ENCODE measurements around the gene ZCCHC7.
"Not testable (repeated sequence)": the region's sequence is repeated elsewhere in the genome, so short reads cannot be mapped to it uniquely, and the experiment has no call there.

Gene ZCCHC7

DNA sequence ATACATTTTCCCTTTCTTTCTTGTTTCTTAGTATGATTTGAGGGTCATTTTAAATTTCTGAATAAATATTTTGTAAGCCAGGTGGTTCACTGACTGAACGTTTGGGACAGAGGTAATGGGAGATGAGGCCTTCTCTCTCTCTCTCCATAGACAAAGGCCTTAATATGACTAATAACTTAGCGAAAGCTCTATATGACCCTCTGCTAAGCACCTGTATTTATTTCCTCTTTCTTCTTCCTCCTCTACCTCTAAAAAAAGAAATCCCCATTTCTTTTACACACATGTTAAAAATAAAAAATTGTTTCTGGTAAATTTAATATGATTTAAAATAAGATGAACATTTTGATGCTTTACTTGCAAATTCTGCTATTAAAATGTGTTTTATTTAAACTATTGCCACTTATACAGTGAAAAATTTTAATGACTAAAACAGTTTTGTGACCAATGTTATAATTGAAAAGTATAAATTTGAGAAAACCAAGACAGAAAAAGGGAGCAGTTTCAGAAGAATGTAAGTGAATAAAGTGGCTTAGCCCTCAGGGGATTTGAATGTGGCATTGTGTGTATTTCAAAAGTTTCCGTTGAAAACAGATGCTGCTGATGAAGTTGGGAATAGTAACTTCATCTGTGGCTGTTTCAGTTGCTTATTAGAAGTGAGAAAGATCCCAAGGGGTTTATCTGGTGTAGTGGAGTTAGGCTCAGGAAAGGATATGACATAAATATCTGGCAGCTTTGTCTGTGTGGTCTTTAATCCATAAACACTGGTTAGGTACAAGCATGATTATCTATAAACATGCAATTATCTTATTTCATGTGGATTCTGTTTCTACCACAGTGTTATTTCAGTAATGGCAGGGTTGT, 173.5 kb downstream of the ZCCHC7 start:
- no peak for DNase-seq

DNA sequence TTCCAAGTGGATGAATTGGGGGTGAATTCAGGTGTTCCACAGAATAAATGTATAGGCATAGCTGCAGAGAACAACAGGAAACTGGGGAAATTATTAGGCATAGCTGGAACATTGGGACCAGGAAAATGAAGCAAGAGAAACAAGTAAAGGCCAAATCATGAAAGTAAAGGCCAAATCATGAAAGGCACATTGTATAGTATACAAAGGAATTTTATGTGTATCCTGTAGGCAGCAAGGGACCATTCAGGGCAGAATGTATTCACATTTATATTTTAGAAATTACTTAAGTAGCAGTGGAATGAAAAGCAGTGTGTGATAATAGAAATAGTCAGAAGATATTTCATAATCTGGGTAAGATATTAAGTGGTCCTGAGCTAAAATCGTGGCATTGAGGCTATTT, 174.8 kb downstream of the ZCCHC7 start:
- no peak for DNase-seq

DNA sequence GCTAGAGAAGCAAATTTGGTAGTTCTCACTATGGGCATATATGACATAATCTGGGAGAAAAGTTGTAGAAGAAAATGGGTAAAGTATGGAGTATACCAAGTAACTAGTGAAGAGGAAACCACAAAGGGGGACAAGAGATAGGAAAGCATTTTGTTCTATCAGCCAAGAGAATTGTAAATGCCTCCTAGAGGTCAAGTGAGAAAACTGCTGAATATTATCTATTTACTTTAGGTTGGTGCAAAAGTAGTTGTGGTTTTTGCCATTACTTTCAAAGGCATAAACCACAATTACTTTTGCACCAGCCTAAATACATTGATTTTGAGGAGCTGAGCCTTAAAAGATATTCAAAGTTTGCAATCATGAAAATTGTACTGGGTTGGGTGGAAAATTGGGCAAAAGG, 175.4 kb downstream of the ZCCHC7 start:
- no peak for DNase-seq

DNA sequence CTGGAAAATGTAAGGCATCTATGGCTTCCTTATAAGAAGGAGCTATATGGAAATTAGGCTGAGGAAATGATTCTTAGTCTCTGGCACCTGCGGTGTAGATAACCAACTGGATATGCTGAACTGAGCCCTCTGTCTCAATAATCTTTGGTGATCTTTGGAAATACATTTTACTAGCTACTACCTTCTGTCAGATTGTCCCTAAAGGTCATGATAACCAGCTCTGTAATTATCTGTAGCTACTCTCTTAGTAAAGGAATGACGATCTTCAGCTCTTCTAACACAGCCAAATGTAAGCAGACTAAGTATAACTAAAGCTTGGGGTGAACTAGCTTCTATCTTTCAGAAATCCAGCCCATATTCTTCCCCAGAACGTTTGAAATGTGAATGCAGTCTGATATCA, 177.2 kb downstream of the ZCCHC7 start:
- DNase-seq, result no peak

DNA sequence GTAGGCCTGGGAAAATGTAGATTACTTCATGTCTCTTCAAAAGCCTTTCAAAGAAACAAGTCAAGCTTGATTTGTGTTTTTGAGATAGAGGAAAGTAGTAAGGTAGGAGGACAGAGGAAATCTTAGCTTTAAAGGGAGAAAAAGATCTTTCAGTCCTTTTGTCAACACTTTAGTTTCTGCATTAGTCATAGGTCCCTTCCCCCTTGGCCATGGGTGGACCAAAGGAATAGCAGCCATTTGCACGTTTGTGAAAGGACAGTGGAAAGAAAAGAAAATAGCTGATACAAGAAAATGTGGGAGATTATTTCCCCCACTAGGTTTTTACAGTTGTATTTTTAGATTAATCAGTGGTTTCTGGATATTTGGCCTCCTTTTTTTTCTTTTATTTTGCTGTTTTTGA, 180.2 kb downstream of the ZCCHC7 start:
- DNase-seq, result no peak

DNA sequence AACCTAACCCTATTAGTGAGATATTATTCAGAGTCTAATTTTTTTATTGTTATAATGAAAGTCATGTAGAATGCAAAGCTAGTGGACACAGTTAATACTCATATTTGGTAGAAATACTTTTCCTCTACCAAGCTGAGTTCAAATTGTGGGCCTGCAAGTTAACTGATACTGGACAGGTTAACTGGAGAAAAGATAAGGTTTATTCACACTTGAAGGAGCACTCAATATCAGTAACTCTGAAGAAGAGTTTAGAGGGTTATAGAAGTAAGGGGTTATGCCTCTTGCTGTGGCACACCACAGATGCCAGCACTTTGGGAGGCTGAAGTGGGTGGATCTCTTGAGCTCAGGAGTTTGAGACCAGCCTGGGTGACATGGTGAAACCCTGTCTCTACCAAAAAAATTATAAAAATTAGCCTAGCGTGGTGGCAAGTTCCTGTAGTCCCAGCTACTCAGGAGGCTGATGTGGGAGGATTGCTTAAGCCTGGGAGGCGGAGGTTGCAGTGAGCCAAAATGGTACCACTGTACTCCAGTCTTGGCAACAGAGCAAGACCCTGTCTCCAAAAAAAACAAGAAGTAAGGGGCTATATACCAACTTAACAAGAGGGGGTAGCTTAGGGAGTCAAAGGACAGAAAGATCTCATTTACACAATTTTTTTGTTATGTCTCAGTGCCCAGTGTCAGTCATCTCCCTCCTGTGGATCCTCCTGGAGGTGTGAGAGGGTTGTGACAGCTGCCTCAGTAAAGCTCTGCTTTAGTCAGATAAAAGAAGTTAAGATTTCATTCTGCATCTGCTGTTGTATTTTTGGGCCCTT, 180.9 kb downstream of the ZCCHC7 start:
- no peak for DNase-seq

DNA sequence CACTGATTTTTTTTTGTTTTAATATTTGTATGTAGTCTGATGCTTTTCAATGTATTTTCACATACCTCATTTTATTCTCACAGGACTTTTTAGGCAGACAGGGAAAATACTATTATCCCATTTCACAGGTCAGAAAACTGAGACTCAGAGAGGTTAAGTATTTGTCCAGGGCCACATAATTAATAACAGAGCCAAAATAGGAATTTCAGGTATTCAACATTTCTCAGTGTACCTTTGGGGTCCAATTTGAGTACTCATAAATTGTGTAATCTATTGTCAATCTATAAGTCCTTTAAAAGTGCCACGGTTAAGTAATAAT, 181.4 kb downstream of the ZCCHC7 start:
- no peak for DNase-seq

DNA sequence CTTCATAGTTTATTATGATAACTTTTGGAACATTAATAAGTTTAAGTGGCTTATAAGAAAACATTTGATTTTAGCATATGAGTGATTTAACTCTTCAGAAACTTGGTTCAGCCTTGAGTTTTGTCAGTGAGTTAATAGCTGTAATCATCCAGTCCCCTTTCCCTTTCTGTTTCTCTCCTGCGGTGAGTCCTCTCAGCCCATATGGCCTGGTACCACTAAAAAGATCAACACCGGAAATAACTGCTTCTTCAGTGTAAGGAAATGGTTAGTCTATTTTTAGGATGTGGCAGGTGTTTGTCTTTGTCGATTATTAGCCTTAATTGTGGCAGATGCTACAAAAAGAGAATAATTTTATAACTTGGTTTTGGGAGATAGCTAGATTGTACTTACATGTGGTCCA, 181.9 kb downstream of the ZCCHC7 start:
- no peak for DNase-seq

DNA sequence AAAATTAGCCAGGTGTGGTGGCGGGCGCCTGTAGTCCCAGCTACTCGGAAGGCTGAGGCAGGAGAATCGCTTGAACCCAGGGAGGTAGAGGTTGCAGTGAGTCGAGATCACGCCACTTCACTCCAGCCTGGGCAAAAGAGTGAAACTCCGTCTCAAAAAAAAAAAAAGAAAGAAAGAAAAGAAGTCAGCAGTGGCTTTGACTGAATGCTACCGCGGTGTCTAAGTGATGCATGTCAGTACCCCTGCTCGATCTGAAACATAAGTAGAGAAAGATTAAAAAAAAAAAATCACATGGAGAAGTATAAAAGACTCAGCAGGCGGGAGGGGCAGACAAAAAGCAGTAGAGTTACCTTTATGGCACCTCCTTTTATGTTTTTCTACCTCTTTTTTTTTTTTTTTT, 182.9 kb downstream of the ZCCHC7 start:
- not testable (repeated sequence) for DNase-seq

DNA sequence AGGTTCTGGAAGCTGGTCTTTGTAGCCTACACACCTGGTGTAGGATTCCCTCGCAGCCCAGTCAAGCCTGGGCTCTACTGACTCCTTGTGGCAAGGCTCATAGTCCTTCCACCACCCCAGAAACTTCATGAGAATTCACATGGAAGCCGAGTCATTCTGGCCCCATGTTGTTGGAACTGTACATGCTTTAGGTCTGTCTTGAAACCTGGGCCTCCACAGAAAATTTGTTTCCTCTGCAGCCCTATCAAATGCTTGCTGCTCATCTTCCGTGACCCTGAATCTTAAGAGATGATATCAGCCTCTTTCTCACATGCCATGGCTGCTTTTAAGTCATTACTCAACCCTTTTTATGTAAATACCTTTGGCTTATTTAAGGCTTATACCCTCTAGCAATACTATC, 188.8 kb downstream of the ZCCHC7 start:
- DNase-seq, result no peak

DNA sequence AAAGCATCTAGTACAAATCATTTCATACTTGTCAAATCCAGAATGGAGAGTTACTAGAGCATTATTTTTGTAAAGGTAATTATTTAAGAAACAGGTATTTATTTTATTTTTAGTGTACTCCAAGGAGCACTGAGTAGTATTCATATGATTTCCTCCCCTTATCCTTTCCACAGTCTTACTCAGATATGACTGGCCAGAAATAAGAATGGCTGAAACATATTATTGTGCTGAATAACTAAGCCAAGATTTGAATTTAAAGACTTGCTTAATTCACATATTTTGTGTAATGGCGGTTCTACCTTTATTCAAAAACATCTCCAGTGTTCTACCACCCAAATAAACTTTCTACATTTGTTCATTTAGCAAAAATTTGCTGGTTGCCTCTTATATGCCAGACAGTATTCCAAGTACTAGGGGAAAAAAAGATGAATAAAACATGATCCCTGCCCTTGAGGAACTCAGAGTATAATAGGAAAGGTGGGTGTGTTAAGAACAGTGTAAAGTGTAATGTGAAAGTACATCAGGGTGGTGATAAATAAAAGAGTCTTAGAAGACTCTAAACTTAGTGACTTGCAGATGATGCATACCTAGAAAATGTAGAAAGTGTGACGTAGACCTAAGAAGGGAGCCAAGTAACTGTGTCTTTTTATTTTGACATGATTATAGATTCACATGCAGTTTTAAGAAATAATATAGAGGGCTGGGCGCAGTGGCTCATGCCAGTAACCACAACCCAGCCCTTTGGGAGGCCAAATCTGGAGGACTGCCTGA, 191.7 kb downstream of the ZCCHC7 start:
- no peak for DNase-seq

DNA sequence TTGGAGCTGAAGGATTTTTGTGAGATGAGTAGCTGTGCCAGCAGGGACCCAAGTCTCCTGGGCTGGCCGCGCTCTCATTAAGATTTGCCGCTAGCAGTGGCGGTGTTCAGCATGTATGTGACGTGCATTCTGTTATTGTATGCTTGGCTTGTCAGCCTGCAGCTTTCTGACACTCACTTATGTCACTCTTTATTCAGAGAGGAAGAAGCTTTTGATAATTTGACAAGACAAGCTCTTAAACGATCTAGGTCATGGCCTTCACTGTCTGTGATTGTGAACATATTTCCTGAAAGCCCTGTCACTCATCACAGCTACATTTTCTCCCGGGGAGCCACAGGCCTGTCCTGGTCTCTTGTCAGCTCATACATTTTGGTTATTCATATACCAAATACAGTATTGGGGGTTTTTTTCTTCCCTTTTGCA, 203.9 kb downstream of the ZCCHC7 start:
- peak in 11 of 56 donors; percentile 3 to 44 (median 21) for DNase-seq

DNA sequence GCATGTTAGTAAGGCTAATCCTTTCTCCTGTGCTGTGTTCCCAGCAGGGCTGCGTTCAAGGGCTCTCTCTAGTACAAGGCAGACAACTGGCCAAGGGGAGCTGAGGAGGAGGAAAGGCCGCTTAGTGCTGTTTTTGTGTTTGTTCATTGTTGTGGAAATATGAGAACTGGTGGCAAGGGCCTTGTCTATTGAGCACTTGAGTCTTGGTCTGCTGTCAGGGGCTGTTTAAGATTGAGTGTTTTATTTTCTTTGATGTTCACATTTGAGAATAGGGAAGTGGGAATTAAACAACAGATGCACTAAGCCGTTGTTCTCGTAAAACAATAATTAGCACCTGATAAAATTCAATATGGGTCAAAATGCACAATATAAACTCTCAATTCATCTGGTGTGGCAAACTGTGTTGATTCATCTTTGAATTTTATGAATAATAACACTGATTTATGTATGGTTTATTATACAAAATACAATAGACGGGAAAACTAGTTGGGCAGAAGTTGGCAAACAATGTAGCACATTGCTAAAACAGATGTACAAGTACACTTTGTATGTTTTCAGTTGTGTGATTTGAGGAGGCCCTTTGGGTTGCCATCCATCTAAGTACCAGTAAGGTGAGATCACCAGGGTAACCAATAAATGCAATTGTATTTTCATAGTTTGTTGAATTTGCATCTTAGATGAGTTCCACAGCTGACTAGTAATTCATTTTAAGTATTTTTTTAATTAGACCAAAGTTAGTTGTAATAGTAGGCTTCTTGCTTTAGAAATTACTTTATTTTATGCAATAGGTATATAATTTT, 204.5 kb downstream of the ZCCHC7 start:
- peak in 19 of 56 donors; percentile 1 to 46 (median 19) for DNase-seq

DNA sequence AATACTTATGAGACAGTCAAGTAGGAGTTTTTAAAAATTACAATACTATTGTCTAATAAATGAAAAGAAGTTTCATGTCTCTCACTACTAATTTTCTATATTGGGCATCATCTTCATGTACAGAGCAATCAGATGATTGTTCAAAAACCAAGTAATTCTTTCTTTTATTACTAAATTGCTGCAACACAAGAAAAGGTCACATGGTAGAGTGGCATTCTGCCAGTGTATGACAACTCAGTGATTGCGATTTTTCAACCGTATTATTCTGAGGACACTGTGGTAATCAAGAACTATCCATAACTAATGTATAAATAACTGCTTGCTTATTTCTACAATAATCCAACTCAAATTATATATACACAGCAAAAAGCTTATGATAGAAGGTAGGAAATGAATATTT, 205.4 kb downstream of the ZCCHC7 start:
- no peak for DNase-seq

DNA sequence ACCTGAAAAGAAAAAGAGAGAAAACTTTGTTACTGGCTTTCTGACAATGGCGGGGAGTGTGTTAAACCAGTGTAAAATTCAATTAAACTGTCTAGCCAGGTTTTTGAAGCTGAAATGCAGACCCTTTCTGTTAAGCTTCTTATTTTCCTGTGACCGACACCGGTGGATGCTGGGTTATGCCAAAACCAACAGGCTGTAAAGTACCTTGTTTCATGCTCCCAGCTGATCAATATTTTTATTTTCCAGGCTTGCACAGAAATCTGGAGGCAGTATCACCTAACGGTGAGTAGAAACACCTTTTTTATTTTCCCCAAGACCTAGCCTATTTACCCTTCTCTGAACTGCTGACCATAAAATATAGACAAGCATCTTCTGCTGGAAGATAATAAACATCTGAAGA, 207.2 kb downstream of the ZCCHC7 start:
- DNase-seq, result no peak

DNA sequence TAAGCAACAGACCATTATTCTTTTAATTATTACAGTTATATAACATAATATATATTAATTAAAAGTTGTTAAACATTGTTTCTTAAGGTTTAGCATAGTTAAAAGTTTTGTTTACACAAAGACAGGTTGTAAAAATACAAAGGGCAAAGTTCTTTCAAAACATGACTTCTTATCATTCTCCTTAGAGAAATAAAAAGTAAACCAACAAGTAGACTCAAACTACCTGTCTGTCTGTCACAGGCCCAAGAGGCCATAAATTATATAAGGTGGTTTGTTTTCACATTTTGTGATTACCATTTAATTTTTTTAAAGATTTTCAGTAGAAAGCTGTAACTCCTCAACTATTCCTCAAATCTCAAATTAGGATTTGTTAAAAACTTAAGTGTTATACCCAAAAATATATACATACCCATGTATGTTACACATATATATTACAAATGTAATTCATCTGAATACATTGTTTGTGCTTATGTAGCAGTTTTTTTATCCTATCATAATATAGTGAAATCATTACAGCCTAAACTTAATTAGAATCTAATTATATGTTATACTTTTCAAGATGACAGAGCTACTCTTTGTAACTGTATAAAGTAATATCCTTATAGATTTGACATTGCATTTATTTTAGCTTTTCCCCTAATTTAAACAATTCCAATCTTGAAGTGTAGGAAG, 208.3 kb downstream of the ZCCHC7 start:
- no peak for DNase-seq

DNA sequence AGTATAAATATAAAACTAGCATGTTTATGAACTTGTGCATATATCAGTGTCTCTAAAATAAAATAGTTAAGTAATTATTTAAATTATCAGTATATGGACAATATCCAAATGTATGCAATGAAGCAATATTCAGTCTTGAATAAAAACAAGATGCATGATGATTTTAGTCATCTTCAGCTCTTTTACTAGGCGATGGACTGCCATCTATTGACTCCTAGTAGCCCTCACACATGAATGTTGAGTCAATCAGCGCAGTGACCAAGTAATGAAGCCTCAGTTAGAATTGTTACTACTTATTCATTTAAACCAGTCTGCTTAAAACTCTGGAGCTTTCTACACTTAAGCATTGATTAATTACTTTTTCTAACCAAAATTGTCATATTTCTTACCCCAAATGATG, 209.2 kb downstream of the ZCCHC7 start:
- DNase-seq, result peak in 1 of 56 donors; percentile 1

DNA sequence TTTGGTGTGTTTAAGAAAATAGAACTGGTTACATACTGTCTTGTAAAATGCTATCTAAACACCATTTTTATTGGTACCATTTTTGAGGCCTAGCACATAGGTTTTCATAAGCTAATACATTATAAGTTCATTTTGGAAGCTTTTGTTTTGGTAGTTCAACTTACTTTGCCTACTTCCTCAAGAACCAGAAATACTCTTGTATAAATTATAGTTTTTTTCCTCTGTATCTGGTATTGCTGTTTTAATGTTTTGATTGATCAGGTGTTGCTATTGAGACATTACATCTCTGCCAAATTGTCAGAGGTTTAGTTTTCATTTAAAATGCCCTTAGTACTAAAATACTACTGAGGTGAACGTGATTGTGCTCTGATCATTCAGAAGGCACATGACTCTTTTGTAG, 211.5 kb downstream of the ZCCHC7 start:
- DNase-seq, result no peak

DNA sequence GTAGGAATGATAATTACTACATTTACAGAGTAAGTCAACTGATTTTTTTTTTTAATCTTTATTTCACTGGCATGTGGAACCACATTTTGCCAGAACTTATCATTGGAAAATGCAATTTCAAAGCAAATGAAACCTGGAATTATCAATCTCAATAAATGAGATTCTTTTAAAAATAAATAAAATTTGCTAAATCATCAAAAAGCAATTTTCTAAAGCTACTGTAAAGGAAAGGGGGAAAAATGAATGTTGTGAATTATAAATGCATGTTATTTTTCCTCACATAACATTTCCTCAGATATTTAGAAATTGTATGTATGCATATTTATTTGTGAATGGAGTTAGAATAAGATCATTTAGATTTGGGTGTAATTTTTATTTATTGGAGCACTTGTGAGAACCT, 212.2 kb downstream of the ZCCHC7 start:
- DNase-seq, result no peak

DNA sequence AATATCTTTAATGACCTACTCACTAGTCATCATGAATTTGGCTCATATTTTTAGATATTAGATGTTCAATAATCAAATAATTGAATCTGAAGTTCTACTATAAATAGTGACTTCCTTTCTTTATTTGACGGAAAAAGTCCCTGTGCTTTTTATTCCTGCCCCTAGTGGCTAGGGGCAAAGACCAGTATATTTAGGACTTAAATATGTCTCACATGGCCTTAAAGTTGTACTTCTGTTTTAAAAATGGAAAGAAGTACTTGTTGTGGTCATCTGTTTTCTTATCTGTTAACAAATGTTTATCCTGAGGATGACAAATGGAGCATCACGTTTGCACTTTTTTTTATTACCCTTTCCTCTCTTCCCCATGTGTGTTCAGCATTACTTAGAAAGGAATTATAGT, 212.9 kb downstream of the ZCCHC7 start:
- DNase-seq, result no peak

DNA sequence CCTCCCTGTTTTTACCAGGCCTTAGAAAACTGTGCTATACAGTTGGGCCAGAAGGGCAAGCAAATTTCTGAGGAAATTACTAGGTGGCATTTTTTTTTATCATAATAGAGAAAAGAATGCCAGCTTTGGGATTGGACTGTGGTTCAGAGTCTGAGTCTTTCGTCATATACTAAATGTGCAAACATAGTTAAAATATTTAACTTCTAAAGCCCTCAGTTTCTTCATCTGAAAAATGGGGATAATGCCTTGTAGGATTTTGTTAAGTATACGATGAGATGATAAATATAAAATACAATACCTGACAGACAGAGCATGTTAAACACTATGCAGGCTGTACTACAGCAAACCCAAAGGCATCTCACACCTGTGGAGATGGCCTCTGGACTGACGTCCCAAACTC, 214.9 kb downstream of the ZCCHC7 start:
- DNase-seq, result no peak
